H4 (cell line): ENCODE measurements around the gene ZMIZ1. TPM values are rescaled to one million over a fixed set of nuclear protein-coding genes. Genes with fewer than 3 reads are reported as not detected.
A peak's percentile ranks its signal among the peaks of the same experiment; 100 is the strongest.
"Not testable (repeated sequence)": the region's sequence is repeated elsewhere in the genome, so short reads cannot be mapped to it uniquely, and the experiment has no call there.

Experiments
- DNase-seq: peaks from one replicate; pipeline ENCODE4 v3.0.0-alpha.2; 2015; ENCODE audit warnings: low spot score
- total RNA-seq: library from RNA; depleted of rRNA; stranded (reverse); fragments of >200 nt; shearing (Covaris generic); gene quantifications from 2 replicates; pipeline ENCODE4 v1.2.3, GENCODE V29; 2014

Gene ZMIZ1
- total RNA-seq, 1 experiment from 2014 or later = 10.9 TPM

GRCh38 chr10:79262959-79263746 lies 194.4 kb downstream of the ZMIZ1 start:
- DNase-seq = no peak

- DNase-seq = no peak
Observed at GRCh38 chr10:79263939-79264338, 195.2 kb downstream of the ZMIZ1 start.

- no peak for DNase-seq
Observed at GRCh38 chr10:79264942-79265341, 196.2 kb downstream of the ZMIZ1 start.

GRCh38 chr10:79266084-79266483 lies 197.3 kb downstream of the ZMIZ1 start:
- DNase-seq = no peak

GRCh38 chr10:79266543-79267312 lies 198.0 kb downstream of the ZMIZ1 start:
- peak; percentile 65 for DNase-seq

DNA sequence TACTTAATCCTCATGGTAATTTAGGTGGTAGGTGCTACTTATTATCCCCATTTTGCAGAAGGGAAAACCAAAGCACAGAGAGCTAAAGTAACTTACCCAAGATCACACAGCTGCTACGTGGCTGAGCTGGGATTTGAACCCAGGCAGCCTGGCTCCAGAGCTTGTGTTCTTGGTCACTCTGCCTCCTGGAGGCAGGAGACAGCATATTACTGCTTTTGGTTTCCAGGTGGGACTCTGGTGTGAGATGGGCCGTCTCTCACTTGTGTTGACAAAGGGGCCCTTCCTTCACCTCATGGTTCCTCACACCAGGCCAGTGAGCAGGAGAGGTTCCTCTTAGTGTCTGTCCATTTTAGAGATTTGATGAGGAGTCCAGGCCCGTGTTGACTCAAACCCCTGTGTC lies 198.7 kb downstream of the ZMIZ1 start:
- DNase-seq = no peak

DNA sequence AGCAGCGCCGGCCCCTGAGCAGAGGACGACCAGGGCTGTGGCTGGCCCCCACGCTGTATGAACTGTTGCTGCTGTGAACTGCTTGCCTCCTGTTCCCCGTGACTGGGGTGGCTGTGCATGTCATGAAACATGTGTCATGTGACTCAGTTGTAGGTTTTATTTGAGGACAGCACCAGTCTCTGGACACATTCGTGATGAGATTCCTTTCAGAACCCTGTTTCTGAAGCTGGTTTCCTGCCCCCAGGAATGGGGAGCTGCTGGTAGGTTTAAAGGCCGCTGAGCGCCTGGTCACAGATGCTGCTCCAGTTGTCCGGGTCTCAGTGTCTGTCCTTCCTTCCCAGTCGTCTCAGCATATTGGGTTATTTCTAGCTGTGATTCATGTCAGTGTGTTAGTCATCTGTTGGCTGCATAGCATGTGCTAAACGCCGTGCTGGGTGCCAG lies 199.4 kb downstream of the ZMIZ1 start:
- no peak for DNase-seq

DNA sequence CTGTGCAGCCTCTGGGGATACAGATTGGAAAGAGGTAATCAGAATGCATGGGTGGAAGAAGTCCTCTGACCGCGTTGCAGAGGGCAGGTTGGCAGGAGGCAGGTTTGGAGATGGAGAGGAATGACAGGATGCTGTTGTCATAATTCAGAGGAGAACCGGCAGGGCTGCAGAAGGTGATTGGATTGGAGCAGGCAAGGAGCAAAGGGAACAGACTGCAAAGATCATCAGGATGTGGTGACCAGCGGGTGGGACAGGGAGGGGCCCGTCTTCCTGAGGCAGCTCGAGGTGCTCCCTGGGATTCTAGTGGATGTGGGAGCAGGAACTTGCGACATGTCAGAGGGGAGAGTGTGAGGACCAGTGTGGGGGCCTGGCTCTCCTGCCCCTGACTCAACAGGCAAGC lies 200.0 kb downstream of the ZMIZ1 start:
- no peak for DNase-seq

- no peak for DNase-seq
Observed at GRCh38 chr10:79269443-79269842, 200.7 kb downstream of the ZMIZ1 start.

DNA sequence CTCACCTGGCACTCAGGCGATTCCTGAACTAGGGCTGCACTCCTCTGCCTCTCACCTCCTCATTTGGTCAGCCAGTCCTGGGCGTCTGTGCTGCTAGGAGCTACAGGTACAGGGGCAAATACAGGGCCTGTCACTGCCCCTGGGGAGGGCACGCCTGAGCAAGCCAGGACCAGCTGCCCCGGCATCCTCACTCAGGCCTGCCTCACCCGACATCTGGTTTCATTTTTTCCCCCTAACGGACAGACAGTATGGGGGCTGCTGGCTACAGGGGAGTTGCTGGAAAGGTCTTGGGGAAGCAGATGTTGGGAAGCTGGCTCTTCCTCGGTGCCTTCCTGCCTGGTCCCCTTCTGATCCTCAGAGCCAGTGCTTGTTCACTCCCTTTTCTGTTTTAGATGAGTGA lies 201.2 kb downstream of the ZMIZ1 start:
- no peak for DNase-seq

DNA sequence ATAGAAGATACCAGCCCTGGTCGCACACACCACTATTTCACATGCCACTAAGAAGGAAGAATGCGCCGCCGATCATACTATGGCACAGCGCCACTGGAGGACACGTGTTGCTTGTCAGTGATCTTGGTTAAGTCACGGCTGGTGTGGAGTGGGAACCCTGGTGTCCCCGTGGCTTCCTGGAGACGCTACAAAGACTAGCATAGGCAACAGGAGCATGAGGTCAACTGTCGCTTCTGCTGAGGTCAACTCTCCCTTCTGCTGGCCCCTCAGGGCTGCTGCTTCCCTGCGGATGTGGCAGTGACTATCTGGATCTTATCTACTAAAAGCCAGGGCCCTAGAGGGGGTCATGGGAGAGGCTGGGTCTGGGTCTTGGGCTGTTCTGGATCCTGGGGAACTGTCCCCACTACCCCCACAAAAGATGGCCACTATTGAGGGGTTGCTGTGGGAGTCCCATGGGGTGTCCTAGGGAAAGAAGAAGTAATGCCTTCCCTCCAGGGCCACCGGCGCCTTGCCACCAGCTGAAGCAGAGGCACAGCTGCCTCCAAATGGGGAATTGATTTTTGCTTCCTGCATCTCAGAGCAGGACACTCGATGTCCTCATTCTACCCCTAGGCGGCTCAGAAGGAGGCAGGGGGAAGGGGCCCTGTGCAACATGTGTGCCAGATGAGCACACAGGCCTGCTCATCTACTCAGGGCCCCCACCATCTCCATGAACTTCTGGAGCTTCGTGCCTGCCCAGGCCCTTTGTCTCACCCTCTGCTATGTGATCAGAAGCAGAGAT lies 201.9 kb downstream of the ZMIZ1 start:
- no peak for DNase-seq

- no peak for DNase-seq
Observed at GRCh38 chr10:79272353-79272752, 203.6 kb downstream of the ZMIZ1 start.

- no peak for DNase-seq
Observed at GRCh38 chr10:79273604-79274003, 204.8 kb downstream of the ZMIZ1 start.

DNA sequence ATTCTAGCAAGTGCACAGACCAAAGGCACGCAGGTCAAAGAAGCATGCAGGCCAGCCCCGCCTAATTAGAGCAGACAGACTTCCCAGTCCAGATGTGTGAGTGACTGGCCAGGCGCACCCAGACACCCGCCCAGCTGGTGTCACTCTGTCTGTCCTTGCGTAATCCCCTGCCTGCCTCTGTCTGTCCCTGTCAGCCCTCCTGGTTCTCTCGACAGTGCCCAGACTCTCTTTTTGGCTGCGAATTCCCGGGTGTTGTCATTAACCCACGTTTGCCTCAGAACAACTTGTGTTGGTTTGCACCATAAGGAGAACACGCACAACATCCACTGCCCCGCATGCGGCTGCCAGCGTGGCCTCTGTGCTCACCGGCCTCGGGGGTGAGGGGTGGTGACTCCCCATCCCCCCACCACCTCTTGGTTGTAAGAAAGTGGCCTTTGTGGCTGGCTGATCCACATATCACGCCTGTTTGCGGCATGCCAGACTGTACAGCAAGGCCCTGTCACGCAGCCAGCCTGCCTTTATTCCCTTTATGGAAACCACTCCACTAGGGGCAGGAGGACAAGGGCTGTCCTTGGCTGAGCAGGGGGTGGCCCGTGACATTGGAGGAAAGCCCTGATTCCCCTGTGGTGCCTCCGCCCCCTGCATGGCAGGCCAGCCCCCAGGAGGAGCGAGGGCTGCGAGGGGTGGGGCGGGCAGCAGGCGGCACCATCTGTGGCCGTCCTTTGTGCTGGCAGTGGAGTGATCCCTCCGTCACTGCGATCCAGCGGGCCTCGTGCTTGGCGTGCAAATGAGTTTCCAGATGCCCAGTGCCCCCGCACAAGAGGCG lies 205.7 kb downstream of the ZMIZ1 start:
- no peak for DNase-seq

- no peak for DNase-seq
Observed at GRCh38 chr10:79275105-79275430, 206.3 kb downstream of the ZMIZ1 start.

GRCh38 chr10:79275431-79275851 lies 206.7 kb downstream of the ZMIZ1 start:
- DNase-seq = no peak

DNA sequence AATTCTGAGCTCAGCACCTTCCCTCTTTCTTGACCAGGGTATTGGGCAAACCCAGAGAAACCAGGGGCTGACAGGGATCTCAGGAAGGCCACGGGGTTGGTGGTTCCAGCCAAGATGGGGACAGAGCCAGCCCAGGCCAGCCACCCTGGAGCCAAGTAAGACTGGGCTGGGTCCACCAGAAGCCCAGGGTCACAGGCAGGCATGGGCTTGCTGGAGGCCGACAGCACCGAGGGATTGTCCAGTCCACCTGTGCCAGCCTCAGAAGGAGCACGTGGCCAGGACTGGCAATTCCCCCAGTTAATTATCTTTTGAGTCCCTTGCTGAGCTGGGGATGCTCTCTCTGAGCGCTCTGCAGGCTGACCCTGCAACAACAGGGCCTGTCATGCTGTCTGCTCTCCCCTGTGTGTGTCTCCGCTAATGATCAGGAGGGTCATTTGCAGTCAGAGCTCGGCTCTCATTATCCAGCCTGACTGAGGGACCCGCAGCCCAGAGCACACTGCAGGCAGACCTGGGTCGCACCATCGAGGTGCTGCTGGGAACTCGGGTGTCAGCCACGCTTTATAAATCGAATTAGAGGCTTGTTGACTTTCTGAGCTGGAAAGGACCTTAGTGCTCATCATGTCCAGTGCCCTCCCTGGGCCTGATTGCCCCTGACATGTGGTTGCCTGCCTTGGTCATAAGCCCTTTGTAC lies 209.0 kb downstream of the ZMIZ1 start:
- DNase-seq = no peak

DNA sequence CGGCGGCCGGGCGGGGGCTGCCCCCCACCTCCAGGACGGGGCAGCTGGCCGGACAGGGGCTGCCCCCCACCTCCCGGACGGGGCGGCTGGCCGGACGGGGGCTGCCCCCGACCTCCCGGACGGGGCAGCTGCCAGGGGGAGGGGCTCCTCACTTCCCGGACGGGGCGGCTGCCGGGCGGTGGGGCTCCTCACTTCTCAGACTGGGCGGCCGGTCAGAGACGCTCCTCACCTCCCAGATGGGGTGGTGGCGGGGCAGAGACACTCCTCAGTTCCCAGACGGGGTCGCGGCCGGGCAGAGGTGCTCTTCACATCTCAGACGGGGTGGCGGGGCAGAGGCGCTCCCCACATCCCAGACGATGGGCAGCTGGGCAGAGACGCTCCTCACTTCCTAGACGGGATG lies 210.3 kb downstream of the ZMIZ1 start:
- DNase-seq = not testable (repeated sequence)

DNA sequence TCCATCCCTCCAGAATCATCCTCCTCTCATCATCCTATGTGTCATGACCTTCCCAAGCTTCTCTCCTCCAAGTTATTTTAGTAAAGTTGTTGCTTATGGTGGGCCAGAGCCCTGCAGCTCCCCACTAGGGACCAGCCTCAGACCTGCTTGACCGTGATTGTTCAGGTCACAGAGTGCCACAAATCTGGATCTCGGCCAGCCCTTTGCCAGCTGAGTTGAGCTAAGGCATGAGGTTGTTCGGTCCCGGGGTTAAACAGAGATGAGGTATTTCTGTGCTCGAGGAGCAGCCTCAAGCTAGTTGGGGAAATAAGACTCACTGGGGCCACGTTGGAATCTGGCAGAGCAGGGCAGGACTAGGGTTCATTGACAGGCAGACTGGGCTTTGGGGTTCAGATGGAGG lies 212.2 kb downstream of the ZMIZ1 start:
- no peak for DNase-seq

DNA sequence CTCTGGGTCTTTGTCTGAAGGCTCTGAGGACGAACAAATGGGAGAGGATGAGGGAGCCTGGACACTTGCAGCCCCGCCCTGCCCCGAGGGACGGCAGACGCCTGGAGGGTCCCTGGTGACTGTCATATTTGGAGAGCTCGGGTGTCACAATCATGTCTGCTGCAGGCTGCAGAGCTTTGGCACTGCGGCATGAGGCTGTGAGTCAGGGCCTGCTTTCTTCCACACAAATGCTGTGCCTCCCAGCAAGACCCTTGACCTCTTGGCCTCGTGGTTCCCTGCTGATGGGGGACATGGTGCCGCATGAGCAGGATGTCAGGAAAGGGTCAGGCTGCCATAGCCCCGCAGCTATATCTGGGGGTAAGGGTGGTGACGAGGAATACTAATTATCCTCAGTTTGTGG lies 213.6 kb downstream of the ZMIZ1 start:
- DNase-seq = no peak

GRCh38 chr10:79283616-79284015 lies 214.8 kb downstream of the ZMIZ1 start:
- no peak for DNase-seq
